Erythroblast (primary cell): Measurements from ENCODE around the gene SIRPB2.

Source experiments
- DNase-seq, 2 experiments: peaks; one replicate each; lab custom pipeline; 2025; lab: John Stamatoyannopoulos, UW
- GATA1 ChIP-seq: IDR thresholded peaks from 2 replicates; pipeline ENCODE4 v1.6.1; 2011; ENCODE audit warnings: low read depth, mild to moderate bottlenecking, control low read depth, low read length, moderate library complexity
- POLR2A ChIP-seq: IDR thresholded peaks from 2 replicates; pipeline ENCODE4 v1.6.1; 2011; ENCODE audit warnings: mild to moderate bottlenecking, low read length

SIRPB2 gene

GRCh38 chr20:1456300-1456699, 34.9 kb downstream of the SIRPB2 start:
- no peak for DNase-seq

GRCh38 chr20:1450926-1451491, 40.2 kb downstream of the SIRPB2 start:
- TF ChIP-seq POLR2A (no peak), GATA1 (no peak)
- no peak for DNase-seq

More at GRCh38 chr20:1456300-1456699, 34.9 kb downstream of the SIRPB2 start:
- no peak for TF ChIP-seq GATA1
- TF ChIP-seq POLR2A = no peak

- DNase-seq = no peak
- no peak for TF ChIP-seq POLR2A
- TF ChIP-seq GATA1 = no peak
Observed at GRCh38 chr20:1449370-1449769, 41.9 kb downstream of the SIRPB2 start.

GRCh38 chr20:1448081-1448620, 43.1 kb downstream of the SIRPB2 start:
- TF ChIP-seq POLR2A (no peak), GATA1 (no peak)
- DNase-seq = no peak

GRCh38 chr20:1446536-1446935, 44.7 kb downstream of the SIRPB2 start:
- no peak for TF ChIP-seq GATA1
- no peak for TF ChIP-seq POLR2A
- DNase-seq = no peak

- no peak for DNase-seq
- no peak for TF ChIP-seq POLR2A
- no peak for TF ChIP-seq GATA1
Observed at GRCh38 chr20:1443085-1443484, 48.1 kb downstream of the SIRPB2 start.

- DNase-seq = no peak
- TF ChIP-seq GATA1 (no peak), POLR2A (no peak)
Observed at GRCh38 chr20:1442304-1442703, 48.9 kb downstream of the SIRPB2 start.

GRCh38 chr20:1441133-1441532, 50.1 kb downstream of the SIRPB2 start:
- no peak for TF ChIP-seq GATA1
- TF ChIP-seq POLR2A = no peak
- DNase-seq = no peak

- DNase-seq = peak; percentile 33 to 37
- TF ChIP-seq POLR2A = no peak
- TF ChIP-seq GATA1 = no peak
Observed at GRCh38 chr20:1440024-1440423, 51.2 kb downstream of the SIRPB2 start.

- DNase-seq = no peak
Observed at GRCh38 chr20:1438361-1438760, 52.9 kb downstream of the SIRPB2 start.

GRCh38 chr20:1437235-1437904, 53.9 kb downstream of the SIRPB2 start:
- TF ChIP-seq GATA1 = no peak
- TF ChIP-seq POLR2A = no peak

More at GRCh38 chr20:1438361-1438760, 52.9 kb downstream of the SIRPB2 start:
- TF ChIP-seq GATA1 (no peak), POLR2A (no peak)

GRCh38 chr20:1436263-1436662, 55.0 kb downstream of the SIRPB2 start:
- TF ChIP-seq GATA1 (no peak), POLR2A (no peak)
- DNase-seq = no peak

More at GRCh38 chr20:1437235-1437904, 53.9 kb downstream of the SIRPB2 start:
- peak; percentile 82 to 90 for DNase-seq

GRCh38 chr20:1435337-1435699, 55.9 kb downstream of the SIRPB2 start:
- TF ChIP-seq GATA1 = no peak
- TF ChIP-seq POLR2A = no peak
- no peak for DNase-seq

GRCh38 chr20:1434571-1435336, 56.5 kb downstream of the SIRPB2 start:
- TF ChIP-seq GATA1 (no peak), POLR2A (no peak)
- peak; percentile 28 to 36 for DNase-seq
